ENCODE measurements around the gene ULK3.

ULK3 gene

GRCh38 chr15:74840851-74841775, 1.8 kb downstream of the ULK3 start:
- H3K27ac Mint-ChIP-seq: peak overlapping the region; percentile 53

GRCh38 chr15:74839526-74840395, 3.2 kb downstream of the ULK3 start:
- Mint-ChIP-seq H3K4me1 (ENCODE audit: low read depth) (peaks cover 29% of the 10 kb centered on the region), H3K9me3 (no peaks in the 10 kb centered on the region), H3K36me3 (ENCODE audit: low read depth) (peaks cover 39% of the 10 kb centered on the region), H3K27ac (no peak overlapping the region), H3K4me3 (no peak overlapping the region), H3K27me3 (ENCODE audit: low read depth) (no peaks in the 10 kb centered on the region)
- no peak for DNase-seq (ENCODE audit: low spot score)

More at GRCh38 chr15:74840851-74841775, 1.8 kb downstream of the ULK3 start:
- H3K4me1 Mint-ChIP-seq (ENCODE audit: low read depth): peaks cover 39% of the 10 kb centered on the region
- H3K9me3 Mint-ChIP-seq: no peaks in the 10 kb centered on the region
- DNase-seq (ENCODE audit: low spot score): no peak
- H3K4me3 Mint-ChIP-seq: peak overlapping the region; percentile 91
- peaks cover 42% of the 10 kb centered on the region for H3K36me3 Mint-ChIP-seq (ENCODE audit: low read depth)
- H3K27me3 Mint-ChIP-seq (ENCODE audit: low read depth): no peaks in the 10 kb centered on the region

- Mint-ChIP-seq H3K27ac (peak overlapping the region; percentile 20), H3K27me3 (ENCODE audit: low read depth) (no peaks in the 10 kb centered on the region), H3K4me1 (ENCODE audit: low read depth) (peaks cover 23% of the 10 kb centered on the region), H3K4me3 (no peak overlapping the region), H3K9me3 (no peaks in the 10 kb centered on the region), H3K36me3 (ENCODE audit: low read depth) (peaks cover 31% of the 10 kb centered on the region)
- DNase-seq (ENCODE audit: low spot score): no peak
These were observed 4.0 kb downstream of the ULK3 start for GRCh38 chr15:74838746-74839525.

DNA sequence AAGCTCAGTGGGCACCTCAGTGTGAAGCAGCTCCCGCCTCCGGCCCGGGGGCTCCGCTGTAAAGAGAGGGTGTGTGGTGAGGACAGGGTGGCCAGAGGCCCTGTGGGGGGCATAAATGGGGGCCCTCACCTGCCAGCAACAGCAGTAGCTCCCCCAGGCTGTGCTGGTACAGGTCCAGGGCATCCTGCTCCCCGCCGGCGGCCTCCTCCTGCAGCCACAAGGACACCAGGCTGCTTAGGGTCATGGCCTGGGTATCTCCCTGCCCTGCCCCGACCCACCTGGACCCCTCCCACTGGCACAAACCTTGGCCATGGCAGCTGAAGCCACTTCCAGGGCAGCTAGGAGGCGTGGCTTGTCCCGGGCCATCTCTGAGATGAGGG, 4.8 kb downstream of the ULK3 start:
- H3K27me3 Mint-ChIP-seq (ENCODE audit: low read depth): no peaks in the 10 kb centered on the region
- H3K27ac Mint-ChIP-seq: no peak overlapping the region
- peaks cover 21% of the 10 kb centered on the region for H3K4me1 Mint-ChIP-seq (ENCODE audit: low read depth)
- H3K9me3 Mint-ChIP-seq: no peaks in the 10 kb centered on the region
- DNase-seq (ENCODE audit: low spot score): no peak
- H3K36me3 Mint-ChIP-seq (ENCODE audit: low read depth): peaks cover 31% of the 10 kb centered on the region
- H3K4me3 Mint-ChIP-seq: no peak overlapping the region

- no peaks in the 10 kb centered on the region for H3K27me3 Mint-ChIP-seq (ENCODE audit: low read depth)
- H3K4me1 Mint-ChIP-seq (ENCODE audit: low read depth): peaks cover 21% of the 10 kb centered on the region
- peaks cover 31% of the 10 kb centered on the region for H3K36me3 Mint-ChIP-seq (ENCODE audit: low read depth)
- H3K27ac Mint-ChIP-seq: no peak overlapping the region
- H3K4me3 Mint-ChIP-seq: no peak overlapping the region
- no peak for DNase-seq (ENCODE audit: low spot score)
- H3K9me3 Mint-ChIP-seq: no peaks in the 10 kb centered on the region
These were observed 5.3 kb downstream of the ULK3 start for GRCh38 chr15:74837482-74838136.

DNA sequence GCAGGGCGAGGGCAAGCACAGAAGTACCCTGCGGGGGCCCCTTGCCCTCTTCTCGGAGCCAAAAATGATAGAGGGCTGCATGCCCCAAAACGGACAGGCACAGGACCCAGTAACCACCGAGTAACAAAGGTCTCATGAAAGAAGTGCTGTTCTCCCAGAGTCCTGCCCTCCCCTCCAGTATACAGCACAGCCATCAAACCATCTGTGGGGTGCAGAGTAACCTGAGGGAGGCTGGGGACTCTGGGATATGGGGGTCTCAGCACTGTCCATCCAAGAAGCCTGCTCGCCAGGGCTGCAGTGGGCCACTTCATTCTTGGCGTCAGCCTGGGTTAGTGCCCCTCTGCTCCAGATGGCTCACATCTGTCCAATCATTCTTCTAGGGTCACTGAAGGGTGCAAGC, 6.1 kb downstream of the ULK3 start:
- no peaks in the 10 kb centered on the region for H3K9me3 Mint-ChIP-seq
- DNase-seq (ENCODE audit: low spot score): no peak
- no peak overlapping the region for H3K27ac Mint-ChIP-seq
- H3K27me3 Mint-ChIP-seq (ENCODE audit: low read depth): no peaks in the 10 kb centered on the region
- H3K36me3 Mint-ChIP-seq (ENCODE audit: low read depth): peaks cover 25% of the 10 kb centered on the region
- no peak overlapping the region for H3K4me3 Mint-ChIP-seq
- peaks cover 14% of the 10 kb centered on the region for H3K4me1 Mint-ChIP-seq (ENCODE audit: low read depth)

DNA sequence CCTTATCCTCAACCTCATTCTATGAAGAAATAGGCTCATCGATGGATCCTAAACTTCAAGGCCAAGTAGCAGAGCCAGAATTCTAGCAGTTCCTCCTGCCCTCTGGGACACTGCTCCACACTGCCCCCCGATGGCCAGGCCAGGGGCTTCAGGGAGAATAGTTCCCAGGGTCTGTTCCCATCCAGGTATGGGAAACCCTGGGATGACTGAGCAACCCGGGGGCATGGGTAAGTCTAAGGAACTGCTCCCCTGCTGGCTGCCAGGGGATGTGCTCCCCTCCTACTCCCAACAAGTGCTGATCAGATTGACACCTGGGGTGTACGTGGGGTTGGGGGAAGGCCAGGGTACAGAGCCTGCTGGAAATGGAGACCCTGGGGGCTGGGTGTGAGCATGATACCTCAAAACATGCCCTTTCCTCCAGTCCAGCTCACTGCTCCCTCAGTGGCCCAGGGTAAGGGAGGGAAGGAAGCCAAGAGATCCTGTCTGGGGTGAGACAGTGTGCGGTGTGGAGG, 7.6 kb downstream of the ULK3 start:
- Mint-ChIP-seq H3K27ac (no peak overlapping the region), H3K9me3 (no peaks in the 10 kb centered on the region), H3K36me3 (ENCODE audit: low read depth) (peaks cover 11% of the 10 kb centered on the region), H3K27me3 (ENCODE audit: low read depth) (no peaks in the 10 kb centered on the region), H3K4me3 (no peak overlapping the region), H3K4me1 (ENCODE audit: low read depth) (peaks cover 2% of the 10 kb centered on the region)
- DNase-seq (ENCODE audit: low spot score): no peak

DNA sequence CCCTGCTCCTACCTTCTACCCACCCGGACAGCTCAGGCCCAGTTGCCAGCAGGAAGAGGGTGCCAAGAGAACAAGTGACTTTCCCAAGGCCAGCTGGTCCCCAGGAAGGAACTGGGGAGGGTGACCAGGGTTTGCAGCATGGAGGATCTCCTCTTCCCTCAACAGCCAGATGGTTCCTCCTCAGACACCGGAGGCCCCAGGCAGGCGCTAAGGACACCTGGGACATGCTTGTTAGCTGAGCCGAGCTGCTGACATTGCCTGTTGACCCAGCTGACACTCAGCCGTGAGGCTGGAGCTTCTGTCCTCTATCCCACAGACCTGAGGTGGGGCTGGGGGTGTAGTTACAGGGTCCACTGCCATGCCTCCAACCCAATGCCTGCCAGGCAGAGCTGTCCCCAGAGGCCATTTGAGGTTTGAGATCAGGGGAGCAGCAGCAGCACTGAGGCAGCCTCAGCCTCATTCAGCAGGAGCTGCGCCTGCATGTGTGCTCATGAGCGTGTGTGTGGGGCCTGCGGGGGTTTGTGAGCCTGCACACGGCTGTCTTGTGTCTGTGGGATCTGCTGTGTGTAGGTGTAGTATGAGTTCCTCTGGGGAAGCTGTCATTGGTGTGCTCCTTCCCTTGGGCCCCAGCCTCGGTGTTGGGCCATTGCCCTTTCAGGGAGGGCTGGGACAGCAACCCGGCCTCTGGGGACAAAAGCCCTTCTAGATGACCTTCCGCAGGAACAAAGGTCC, 9.4 kb downstream of the ULK3 start:
- Mint-ChIP-seq H3K4me3 (no peak overlapping the region), H3K9me3 (no peaks in the 10 kb centered on the region), H3K36me3 (ENCODE audit: low read depth) (peaks cover 5% of the 10 kb centered on the region), H3K27me3 (ENCODE audit: low read depth) (peaks cover 2% of the 10 kb centered on the region), H3K4me1 (ENCODE audit: low read depth) (peaks cover 6% of the 10 kb centered on the region), H3K27ac (no peak overlapping the region)
- no peak for DNase-seq (ENCODE audit: low spot score)

DNA sequence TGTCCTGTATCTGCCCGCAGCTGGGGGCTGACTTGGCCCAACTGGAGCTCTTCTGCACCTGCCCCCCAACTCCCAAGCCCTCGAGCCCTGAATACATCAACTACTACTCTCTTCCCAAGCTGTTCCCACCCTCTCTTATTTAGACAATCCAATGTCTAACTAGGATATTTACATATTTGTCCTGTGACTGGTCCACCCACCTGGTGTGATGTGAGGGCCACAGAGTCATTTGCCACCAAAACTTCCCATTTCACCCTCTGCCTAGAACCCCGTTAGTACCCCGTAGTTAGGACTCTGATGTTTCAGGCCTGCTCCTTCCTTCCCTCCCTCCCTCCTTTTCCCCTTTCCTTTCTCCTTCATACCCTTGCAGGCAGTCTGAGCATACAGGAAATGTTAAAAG, 10.1 kb downstream of the ULK3 start:
- DNase-seq (ENCODE audit: low spot score): no peak
- peaks cover 6% of the 10 kb centered on the region for H3K4me1 Mint-ChIP-seq (ENCODE audit: low read depth)
- H3K27ac Mint-ChIP-seq: no peak overlapping the region
- peaks cover 5% of the 10 kb centered on the region for H3K36me3 Mint-ChIP-seq (ENCODE audit: low read depth)
- H3K27me3 Mint-ChIP-seq (ENCODE audit: low read depth): peaks cover 6% of the 10 kb centered on the region
- H3K9me3 Mint-ChIP-seq: no peaks in the 10 kb centered on the region
- H3K4me3 Mint-ChIP-seq: no peak overlapping the region

- DNase-seq (ENCODE audit: low spot score): no peak
- Mint-ChIP-seq H3K9me3 (no peaks in the 10 kb centered on the region), H3K27me3 (ENCODE audit: low read depth) (peaks cover 13% of the 10 kb centered on the region), H3K4me3 (no peak overlapping the region), H3K27ac (no peak overlapping the region), H3K36me3 (ENCODE audit: low read depth) (peaks cover 5% of the 10 kb centered on the region), H3K4me1 (ENCODE audit: low read depth) (peaks cover 6% of the 10 kb centered on the region)
These were observed 11.0 kb downstream of the ULK3 start for GRCh38 chr15:74831813-74832495.

DNA sequence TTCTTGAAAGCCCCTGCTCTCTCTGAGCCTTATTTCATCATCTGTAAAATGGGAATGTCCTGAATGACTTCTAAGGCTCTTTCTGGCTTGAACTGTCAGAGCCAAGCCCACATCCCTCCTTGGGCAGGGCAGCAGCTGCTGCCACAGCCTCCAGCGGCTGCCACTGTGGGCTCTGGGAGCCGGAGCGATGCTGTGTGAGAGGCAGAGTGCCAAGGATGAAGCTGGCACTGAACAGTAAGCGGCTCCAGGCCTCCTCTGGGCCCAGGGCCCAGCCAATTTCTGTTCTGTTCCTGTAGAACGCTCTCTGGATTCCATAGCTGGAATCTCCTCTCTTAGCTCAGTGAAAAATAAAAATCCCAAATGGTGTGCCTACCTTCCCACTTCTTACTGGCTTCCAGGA, 12.1 kb downstream of the ULK3 start:
- H3K4me1 Mint-ChIP-seq (ENCODE audit: low read depth): peaks cover 6% of the 10 kb centered on the region
- no peak overlapping the region for H3K4me3 Mint-ChIP-seq
- H3K9me3 Mint-ChIP-seq: no peaks in the 10 kb centered on the region
- H3K36me3 Mint-ChIP-seq (ENCODE audit: low read depth): peaks cover 3% of the 10 kb centered on the region
- DNase-seq (ENCODE audit: low spot score): no peak
- no peak overlapping the region for H3K27ac Mint-ChIP-seq
- H3K27me3 Mint-ChIP-seq (ENCODE audit: low read depth): peaks cover 15% of the 10 kb centered on the region

DNA sequence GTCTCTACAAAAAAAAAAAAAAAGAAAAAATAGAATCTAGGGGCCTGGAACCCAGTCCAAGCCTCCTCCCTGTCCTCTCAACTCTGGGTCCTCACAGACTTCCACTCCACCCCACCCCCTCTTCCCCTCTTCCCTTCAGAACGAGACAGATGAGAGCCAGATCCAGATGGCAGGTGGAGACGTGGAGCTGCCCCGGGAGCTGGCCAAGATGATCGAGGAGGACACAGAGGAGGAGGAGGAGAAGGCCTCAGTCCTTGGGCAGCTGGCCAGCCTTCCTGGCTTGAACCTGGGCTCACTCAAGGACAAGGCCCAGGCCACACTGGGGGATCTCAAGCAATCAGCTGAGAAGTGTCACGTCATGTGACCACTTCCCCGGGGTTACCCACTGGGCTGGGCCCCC, 13.0 kb downstream of the ULK3 start:
- Mint-ChIP-seq H3K9me3 (no peaks in the 10 kb centered on the region), H3K36me3 (ENCODE audit: low read depth) (peaks cover under 1% of the 10 kb centered on the region), H3K27me3 (ENCODE audit: low read depth) (peaks cover 16% of the 10 kb centered on the region), H3K4me1 (ENCODE audit: low read depth) (peaks cover 4% of the 10 kb centered on the region), H3K4me3 (no peak overlapping the region), H3K27ac (no peak overlapping the region)
- no peak for DNase-seq (ENCODE audit: low spot score)

Data from T-helper 2 cell treated with Interferon-gamma antibody and Interleukin-4, amounts not matched to agents 5 μg/mL and 100 μg/mL, for 36 hours (primary cell).